K562 (cell line): ENCODE results near the gene NRARP. TPM values are rescaled to one million over a fixed set of nuclear protein-coding genes. Genes with fewer than 3 reads are reported as not detected.
A peak's percentile ranks its signal among the peaks of the same experiment; 100 is the strongest.

Experiments
- ATAC-seq: fragments of 200-7000 bp; cut with Tn5 transposase; 3 replicates; pipeline ENCODE4 v1.9.1; 2020; ENCODE audit warnings: moderate library complexity
- BruUV-seq: library from RNA; stranded (reverse); fragments of 400-500 nt; replicated peaks from 2 replicates; lab custom pipeline; 2021; lab: Mats Ljungman, UMichigan
- CTCF ChIA-PET: fragments of 300-600 bp; formaldehyde crosslinking; extraction: SDS; loops from one replicate; lab custom pipeline; 2021; ENCODE audit warnings: low intra/inter-chr PET ratio; lab: Yijun Ruan, JAX
- POLR2A ChIA-PET: fragments of 300-600, 350-650 bp; sonication (Branson Sonifier 250); formaldehyde crosslinking; extraction: SDS; loops from one replicate; lab custom pipeline; 2021; ENCODE audit warnings: antibody characterized with exemption, inconsistent platforms; lab: Yijun Ruan, JAX
- DNase-seq, 4 experiments: peaks; one replicate each; pipeline versions ENCODE4 v3.0.0 to v3.0.0-alpha.2; 2011 to 2018; ENCODE audit warnings: low spot score in 3 of 4, mixed read lengths in 3 of 4; ENCODE audit errors: extremely low read depth in 1 of 4
- FAIRE-seq: peaks from 2 replicates; lab custom pipeline; 2011; peaks lifted over from hg19 to GRCh38; lab: Jason Lieb, UNC
- H2AFZ ChIP-seq: 2 replicates; pipeline ENCODE4 v1.6.0; 2011; ENCODE audit warnings: low read depth, low read length, control low read depth, inconsistent platforms
- H3K27ac ChIP-seq: fragments of 200-600 bp; 3 replicates; pipeline ENCODE4 v1.8.0; 2011; ENCODE audit warnings: low read depth, mild to moderate bottlenecking, control low read depth, inconsistent platforms, low read length, moderate library complexity, mixed read lengths; ENCODE audit errors: extremely low read depth
- H3K27me3 ChIP-seq, 2 experiments: fragments of 300-600 bp in 1 of 2; 2 replicates in 1 of 2; 3 replicates in 1 of 2; pipeline versions ENCODE4 v1.6.0 to v1.8.0; 2011; ENCODE audit warnings: inconsistent platforms in 2 of 2, low read length in 2 of 2, mild to moderate bottlenecking in 1 of 2, mixed read lengths in 1 of 2, moderate library complexity in 1 of 2; ENCODE audit not compliant: control insufficient read depth in 2 of 2, insufficient read depth in 2 of 2
- H3K36me3 ChIP-seq: fragments of 300-600 bp; 3 replicates; pipeline ENCODE4 v1.8.0; 2011; ENCODE audit warnings: mild to moderate bottlenecking, low read length, inconsistent platforms; ENCODE audit not compliant: control insufficient read depth, insufficient read depth
- H3K4me1 ChIP-seq, 2 experiments: fragments of 200-600 bp in 1 of 2; replicated peaks in 1 of 2; 2 replicates in 1 of 2; 3 replicates in 1 of 2; pipeline versions ENCODE4 v1.5.1 to v1.8.0; 2011; ENCODE audit warnings: inconsistent platforms in 2 of 2, low read length in 2 of 2, mild to moderate bottlenecking in 1 of 2, mixed read lengths in 1 of 2, moderate library complexity in 1 of 2; ENCODE audit not compliant: control insufficient read depth in 2 of 2, insufficient read depth in 2 of 2
- H3K4me2 ChIP-seq: 2 replicates; pipeline ENCODE4 v1.6.1; 2011; ENCODE audit warnings: low read length, control low read depth, inconsistent platforms, mixed read lengths; ENCODE audit not compliant: insufficient read depth
- H3K4me3 ChIP-seq: fragments of 200-600 bp; sonication (generic), shearing (Covaris generic); 2 replicates; pipeline ENCODE4 v1.5.1; 2016; ENCODE audit warnings: control low read depth, inconsistent platforms
- H3K79me2 ChIP-seq: fragments of 200-600 bp; 3 replicates; pipeline ENCODE4 v1.8.0; 2011; ENCODE audit warnings: low read length, inconsistent platforms; ENCODE audit not compliant: control insufficient read depth, insufficient read depth
- H3K9ac ChIP-seq, 2 experiments: 2 replicates each; pipeline versions ENCODE4 v1.6.0 to v1.6.1; 2011; ENCODE audit warnings: low read depth in 2 of 2, low read length in 2 of 2, control low read depth in 1 of 2, inconsistent platforms in 1 of 2, mild to moderate bottlenecking in 1 of 2, mixed read lengths in 1 of 2; ENCODE audit not compliant: insufficient read depth in 1 of 2
- H3K9me1 ChIP-seq: one replicate; pipeline ENCODE4 v1.6.0; 2011; ENCODE audit warnings: inconsistent platforms, mild to moderate bottlenecking, low read length, moderate library complexity; ENCODE audit not compliant: control insufficient read depth, insufficient read depth
- H3K9me3 ChIP-seq: replicated peaks from 2 replicates; pipeline ENCODE4 v1.5.1; 2011; ENCODE audit warnings: low read depth, low read length, inconsistent platforms; ENCODE audit not compliant: control insufficient read depth, insufficient read depth
- H4K20me1 ChIP-seq: replicated peaks from 2 replicates; pipeline ENCODE4 v1.6.1; 2011; ENCODE audit warnings: low read length, inconsistent platforms, mixed read lengths; ENCODE audit not compliant: control insufficient read depth, insufficient read depth
- CREBBP ChIP-seq: IDR thresholded peaks from one replicate; pipeline ENCODE4 v1.6.1; 2012; ENCODE audit warnings: low read depth, mild to moderate bottlenecking, control low read depth, inconsistent platforms, low read length
- CREM ChIP-seq: IDR thresholded peaks from 2 replicates; pipeline ENCODE4 v1.6.1; 2014; ENCODE audit warnings: antibody characterized with exemption, low read depth
- E2F3 ChIP-seq: fragments of 250-450 bp; sonication (Bioruptor Pico); IDR thresholded peaks from 2 replicates; pipeline ENCODE4 v1.4.0; 2020; ENCODE audit warnings: mild to moderate bottlenecking
- ELF1 ChIP-seq: fragments of 200-800 bp; sonication (Bioruptor generic); IDR thresholded peaks from 2 replicates; pipeline ENCODE4 v1.6.1; 2016; ENCODE audit warnings: missing genetic modification characterization, missing compliant biosample characterization
- EZH2 ChIP-seq: IDR thresholded peaks from 2 replicates; pipeline ENCODE4 v1.6.1; 2012; ENCODE audit warnings: low read depth, mild to moderate bottlenecking, inconsistent platforms, low read length, borderline replicate concordance
- KDM5B ChIP-seq: fragments of 200-600 bp; sonication (generic); IDR thresholded peaks from 2 replicates; pipeline ENCODE4 v1.6.1; 2012; ENCODE audit warnings: low read depth, mild to moderate bottlenecking, moderate library complexity, low read length, control low read depth, inconsistent platforms; ENCODE audit not compliant: insufficient replicate concordance
- MAZ ChIP-seq, 2 experiments: fragments of 450-650 bp in 1 of 2; sonication (generic) in 1 of 2; formaldehyde crosslinking; IDR thresholded peaks in 1 of 2; conservative IDR thresholded peaks in 1 of 2; 2 replicates each; pipeline versions ENCODE4 v1.4.0 to v1.5.0; 2020; ENCODE audit warnings: mild to moderate bottlenecking in 1 of 2, missing genetic modification reagents in 1 of 2
- NCOA1 ChIP-seq: fragments of 450-650 bp; IDR thresholded peaks from 2 replicates; pipeline ENCODE4 v1.6.1; 2016; ENCODE audit warnings: low read depth
- NR2C2 ChIP-seq, 2 experiments: fragments of 200-800 bp in 1 of 2; sonication (Bioruptor generic) in 1 of 2; sonication (generic) in 1 of 2; formaldehyde crosslinking in 1 of 2; IDR thresholded peaks; 2 replicates each; pipeline versions ENCODE4 v1.6.1 to v1.8.0; 2016 to 2022; ENCODE audit warnings: mild to moderate bottlenecking in 1 of 2, missing compliant biosample characterization in 1 of 2, missing genetic modification characterization in 1 of 2, missing genetic modification reagents in 1 of 2
- RBFOX2 ChIP-seq: fragments of 200-400 bp; formaldehyde crosslinking; IDR thresholded peaks from 2 replicates; pipeline ENCODE4 v1.6.1; 2017; ENCODE audit warnings: low read depth, mild to moderate bottlenecking, low read length, moderate library complexity
- RBM25 ChIP-seq: fragments of 200-400 bp; formaldehyde crosslinking; IDR thresholded peaks from 2 replicates; pipeline ENCODE4 v1.6.1; 2018; ENCODE audit warnings: low read length, low read depth, moderate library complexity; ENCODE audit not compliant: severe bottlenecking
- ZEB2 ChIP-seq: fragments of 450-650 bp; IDR thresholded peaks from 2 replicates; pipeline ENCODE4 v1.6.1; 2016
- ZNF134 ChIP-seq: fragments of 250-450 bp; sonication (Bioruptor Pico); conservative IDR thresholded peaks from 2 replicates; pipeline ENCODE4 v1.4.0; 2020
- ZNF165 ChIP-seq: fragments of 250-450 bp; sonication (Bioruptor Pico); IDR thresholded peaks from 2 replicates; pipeline ENCODE4 v1.4.0; 2020; ENCODE audit warnings: borderline replicate concordance
- ZNF551 ChIP-seq: fragments of 250-450 bp; sonication (Bioruptor Pico); IDR thresholded peaks from 2 replicates; pipeline ENCODE4 v1.5.0; 2021; ENCODE audit warnings: mild to moderate bottlenecking, moderate library complexity
- WGBS: fragments of 100-300 bp; shearing (Covaris generic); methylation state at CpG from one replicate; pipeline ENCODE4 v1.1.6; 2016; ENCODE audit warnings: low coverage, mixed read lengths; ENCODE audit not compliant: insufficient coverage; ENCODE audit errors: missing lambda C conversion rate; 5-methylcytosine and 5-hydroxymethylcytosine counted together
- in situ Hi-C: fragments of 300-500 bp; cut with MboI; formaldehyde crosslinking; loops from 4 replicates; pipeline ENCODE4 v1.15.0; 2018; ENCODE audit warnings: inconsistent platforms, mixed read lengths
- intact Hi-C: fragments of 100-400 bp; cut with micrococcal nuclease; formaldehyde crosslinking; loops from 2 replicates; pipeline ENCODE4 v1.14.2; 2022
- polyA plus RNA-seq, 8 experiments: library from polyadenylated mRNA; depleted of rRNA in 4 of 8; stranded (reverse) in 5 of 8; unstranded in 3 of 8; fragments of >200 nt; fragmentation: Nextera tagmentation in 2 of 8; fragmentation: Illumina TruSeq in 1 of 8; extraction: Ambion mirVana in 2 of 8; extraction: Trizol in 1 of 8; gene quantifications; 2 replicates each; pipeline versions ENCODE4 v1.2.1 to v1.2.3, GENCODE V29; 2011 to 2014; ENCODE audit warnings: inconsistent platforms in 1 of 8, missing spikeins in 1 of 8
- total RNA-seq, 7 experiments: library from RNA; depleted of rRNA in 6 of 7; stranded (reverse); fragments of >200 nt in 6 of 7; fragmentation: Illumina TruSeq in 2 of 7; extraction: Trizol in 2 of 7; gene quantifications; 2 replicates each; pipeline versions ENCODE4 v1.2.1 to v1.2.3, GENCODE V29; 2011 to 2021; ENCODE audit warnings: low replicate concordance in 1 of 7
- TF ChIP-seq, protein P1 (sequence below), 2 experiments: IDR thresholded peaks; 2 replicates each; pipeline ENCODE4 v1.6.1; 2012; ENCODE audit warnings: improper control_type of control experiment in 2 of 2, low read depth in 2 of 2, low read length in 2 of 2, borderline replicate concordance in 1 of 2
- TF ChIP-seq, protein P2 (sequence below): IDR thresholded peaks from 2 replicates; pipeline ENCODE4 v1.6.1; 2011; ENCODE audit not compliant: insufficient read length; ENCODE audit errors: extremely low read depth

Gene NRARP
- total and polyA plus RNA-seq, 9 of the 15 experiments (the other 6 are each of a cell fraction or from before 2014, with no cell fraction given): 2.0 to 24.5 (median 7.2) TPM; not detected in 2

- ChIA-PET POLR2A (interaction anchor here (0.8 to 8.3 kb wide), 3 partner anchors 13 to 57 kb away, joined by 3 to 221 read pairs (median 4); partner anchors contain the start of gene TUBB4B), CTCF (interaction anchor here (1.1 kb wide), 1 partner anchor 19 kb away, joined by 3 read pairs; no protein-coding TSS in a partner anchor)
- intact Hi-C loops (loop anchor here (2.0 kb wide), 2 partner anchors 15 to 21 kb away; partner anchors contain the start of genes TOR4A and TUBB4B), in situ Hi-C loops (no loop called here)
- Histone ChIP-seq H3K9ac (peak overlapping the region; percentile 90 to 95), H3K27ac (peak overlapping the region; percentile 82), H2AFZ (peak overlapping the region; percentile 79), H3K9me1 (no peaks in the 10 kb centered on the region), H3K79me2 (peaks cover 39% of the 10 kb centered on the region), H3K4me2 (peak overlapping the region; percentile 97), H3K4me1 (peaks cover 13 to 63% of the 10 kb centered on the region in 2 experiments), H4K20me1 (no peaks in the 10 kb centered on the region; the same call in 1 of the 2 replicates), H3K9me3 (no peaks in the 10 kb centered on the region), H3K27me3 (no peaks in the 10 kb centered on the region), H3K4me3 (peak overlapping the region; percentile 100), H3K36me3 (peaks cover 31% of the 10 kb centered on the region)
- FAIRE-seq (no peak), ATAC-seq (peak; percentile 51), DNase-seq (peak in 2 of 4 experiments; percentile 11 to 66)
- no TSS peak for BruUV-seq
- 1% methylated on average over 36 of the region's 51 CpGs for WGBS
- TF ChIP-seq ZNF165 (CRISPR knock-in tag) (no peak), ZNF134 (CRISPR knock-in tag) (no peak), EZH2 (no peak), KDM5B (peak; percentile 32), E2F3 (no peak), CREBBP (no peak), RBFOX2 (peak; percentile 19), NCOA1 (no peak), CREM (no peak), NR2C2 (CRISPR knock-in tag; IDR thresholded peaks at IDR 0.05) (no peak), NR2C2 (tag; IDR thresholded peaks at IDR 0.05) (peak; percentile 44), MAZ (CRISPR knock-in tag; conservative IDR thresholded peaks at IDR 0.05 in 1 of 2, IDR thresholded peaks at IDR 0.05 in 1 of 2) (0 out of 4 replicates have a peak, but pooled peaks of 1 of the 2 experiments have one; percentile 4), ZEB2 (no peak), ZNF551 (CRISPR knock-in tag) (no peak), RBM25 (no peak), ELF1 (peak; percentile 57; the same call in 1 of the 2 replicates)
- TF ChIP-seq, protein P1, sequence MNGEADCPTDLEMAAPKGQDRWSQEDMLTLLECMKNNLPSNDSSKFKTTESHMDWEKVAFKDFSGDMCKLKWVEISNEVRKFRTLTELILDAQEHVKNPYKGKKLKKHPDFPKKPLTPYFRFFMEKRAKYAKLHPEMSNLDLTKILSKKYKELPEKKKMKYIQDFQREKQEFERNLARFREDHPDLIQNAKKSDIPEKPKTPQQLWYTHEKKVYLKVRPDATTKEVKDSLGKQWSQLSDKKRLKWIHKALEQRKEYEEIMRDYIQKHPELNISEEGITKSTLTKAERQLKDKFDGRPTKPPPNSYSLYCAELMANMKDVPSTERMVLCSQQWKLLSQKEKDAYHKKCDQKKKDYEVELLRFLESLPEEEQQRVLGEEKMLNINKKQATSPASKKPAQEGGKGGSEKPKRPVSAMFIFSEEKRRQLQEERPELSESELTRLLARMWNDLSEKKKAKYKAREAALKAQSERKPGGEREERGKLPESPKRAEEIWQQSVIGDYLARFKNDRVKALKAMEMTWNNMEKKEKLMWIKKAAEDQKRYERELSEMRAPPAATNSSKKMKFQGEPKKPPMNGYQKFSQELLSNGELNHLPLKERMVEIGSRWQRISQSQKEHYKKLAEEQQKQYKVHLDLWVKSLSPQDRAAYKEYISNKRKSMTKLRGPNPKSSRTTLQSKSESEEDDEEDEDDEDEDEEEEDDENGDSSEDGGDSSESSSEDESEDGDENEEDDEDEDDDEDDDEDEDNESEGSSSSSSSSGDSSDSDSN (IDR thresholded peaks at IDR 0.05; ENCODE audit: borderline replicate concordance in 1 of 2, low read depth in 2 of 2, low read length in 2 of 2): 0 out of 4 replicates have a peak, but pooled peaks of 1 of the 2 experiments have one; percentile 24
- TF ChIP-seq, protein P2, sequence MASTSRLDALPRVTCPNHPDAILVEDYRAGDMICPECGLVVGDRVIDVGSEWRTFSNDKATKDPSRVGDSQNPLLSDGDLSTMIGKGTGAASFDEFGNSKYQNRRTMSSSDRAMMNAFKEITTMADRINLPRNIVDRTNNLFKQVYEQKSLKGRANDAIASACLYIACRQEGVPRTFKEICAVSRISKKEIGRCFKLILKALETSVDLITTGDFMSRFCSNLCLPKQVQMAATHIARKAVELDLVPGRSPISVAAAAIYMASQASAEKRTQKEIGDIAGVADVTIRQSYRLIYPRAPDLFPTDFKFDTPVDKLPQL: no peak
These were observed 46.5 kb downstream of the NRARP start for GRCh38 chr9:137255448-137256114.
